Tongue (tissue), 2 donors: Measurements from ENCODE around the gene BOLA3. TPM values are rescaled to one million over a fixed set of nuclear protein-coding genes. Genes with fewer than 3 reads are reported as not detected.
"Not testable (repeated sequence)": the region's sequence is repeated elsewhere in the genome, so short reads cannot be mapped to it uniquely, and the experiment has no call there.

Experiments
- DNase-seq: peaks from one replicate; pipeline ENCODE4 v3.0.0-alpha.2; 2015
- total RNA-seq: library from RNA; depleted of rRNA; stranded (reverse); fragments of >200 nt; gene quantifications from one replicate; pipeline ENCODE4 v1.2.3, GENCODE V29; 2014

Gene BOLA3
- total RNA-seq, 1 donor from 2014 or later: 38.4 TPM

DNA sequence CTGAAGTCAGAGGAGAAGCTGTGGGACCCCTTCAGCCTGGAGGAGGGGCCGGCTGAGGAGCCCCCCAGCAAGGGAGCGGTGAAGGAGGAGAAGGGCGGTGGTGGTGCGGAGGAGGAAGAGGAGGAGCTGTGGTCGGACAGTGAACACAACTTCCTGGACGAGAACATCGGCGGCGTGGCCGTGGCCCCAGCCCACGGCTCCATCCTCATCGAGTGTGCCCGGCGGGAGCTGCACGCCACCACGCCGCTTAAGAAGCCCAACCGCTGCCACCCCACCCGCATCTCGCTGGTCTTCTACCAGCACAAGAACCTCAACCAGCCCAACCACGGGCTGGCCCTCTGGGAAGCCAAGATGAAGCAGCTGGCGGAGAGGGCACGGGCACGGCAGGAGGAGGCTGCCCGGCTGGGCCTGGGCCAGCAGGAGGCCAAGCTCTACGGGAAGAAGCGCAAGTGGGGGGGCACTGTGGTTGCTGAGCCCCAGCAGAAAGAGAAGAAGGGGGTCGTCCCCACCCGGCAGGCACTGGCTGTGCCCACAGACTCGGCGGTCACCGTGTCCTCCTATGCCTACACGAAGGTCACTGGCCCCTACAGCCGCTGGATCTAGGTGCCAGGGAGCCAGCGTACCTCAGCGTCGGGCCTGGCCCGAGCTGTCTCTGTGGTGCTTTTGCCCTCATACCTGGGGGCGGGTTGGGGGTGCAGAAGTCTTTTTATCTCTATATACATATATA lies 46.0 kb downstream of the BOLA3 start:
- DNase-seq: no peak

DNA sequence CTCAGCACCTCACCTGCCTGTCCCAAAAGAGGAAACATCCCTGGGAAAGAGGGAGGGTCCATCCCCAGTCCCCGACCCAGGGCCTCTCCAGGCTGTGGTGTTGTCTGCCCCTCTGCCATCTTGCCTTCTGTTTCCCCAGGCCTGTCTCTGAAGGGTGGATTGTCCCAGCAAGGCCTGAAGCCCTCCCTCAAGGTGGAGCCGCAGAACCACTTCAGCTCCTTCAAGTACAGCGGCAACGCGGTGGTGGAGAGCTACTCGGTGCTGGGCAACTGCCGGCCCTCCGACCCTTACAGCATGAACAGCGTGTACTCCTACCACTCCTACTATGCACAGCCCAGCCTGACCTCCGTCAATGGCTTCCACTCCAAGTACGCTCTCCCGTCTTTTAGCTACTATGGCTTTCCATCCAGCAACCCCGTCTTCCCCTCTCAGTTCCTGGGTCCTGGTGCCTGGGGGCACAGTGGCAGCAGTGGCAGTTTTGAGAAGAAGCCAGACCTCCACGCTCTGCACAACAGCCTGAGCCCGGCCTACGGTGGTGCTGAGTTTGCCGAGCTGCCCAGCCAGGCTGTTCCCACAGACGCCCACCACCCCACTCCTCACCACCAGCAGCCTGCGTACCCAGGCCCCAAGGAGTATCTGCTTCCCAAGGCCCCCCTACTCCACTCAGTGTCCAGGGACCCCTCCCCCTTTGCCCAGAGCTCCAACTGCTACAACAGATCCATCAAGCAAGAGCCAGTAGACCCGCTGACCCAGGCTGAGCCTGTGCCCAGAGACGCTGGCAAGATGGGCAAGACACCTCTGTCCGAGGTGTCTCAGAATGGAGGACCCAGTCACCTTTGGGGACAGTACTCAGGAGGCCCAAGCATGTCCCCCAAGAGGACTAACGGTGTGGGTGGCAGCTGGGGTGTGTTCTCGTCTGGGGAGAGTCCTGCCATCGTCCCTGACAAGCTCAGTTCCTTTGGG lies 47.2 kb downstream of the BOLA3 start:
- DNase-seq: no peak

GRCh38 chr2:74099835-74100234 lies 47.9 kb downstream of the BOLA3 start:
- no peak for DNase-seq

DNA sequence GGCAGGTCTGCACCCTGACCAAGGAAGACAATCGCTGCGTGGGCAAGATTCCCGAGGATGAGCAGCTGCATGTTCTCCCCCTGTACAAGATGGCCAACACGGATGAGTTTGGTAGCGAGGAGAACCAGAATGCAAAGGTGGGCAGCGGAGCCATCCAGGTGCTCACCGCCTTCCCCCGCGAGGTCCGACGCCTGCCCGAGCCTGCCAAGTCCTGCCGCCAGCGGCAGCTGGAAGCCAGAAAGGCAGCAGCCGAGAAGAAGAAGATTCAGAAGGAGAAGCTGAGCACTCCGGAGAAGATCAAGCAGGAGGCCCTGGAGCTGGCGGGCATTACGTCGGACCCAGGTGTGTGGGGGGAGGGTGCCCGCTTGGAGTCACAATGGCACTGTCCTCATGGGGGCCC lies 48.4 kb downstream of the BOLA3 start:
- DNase-seq: no peak

DNA sequence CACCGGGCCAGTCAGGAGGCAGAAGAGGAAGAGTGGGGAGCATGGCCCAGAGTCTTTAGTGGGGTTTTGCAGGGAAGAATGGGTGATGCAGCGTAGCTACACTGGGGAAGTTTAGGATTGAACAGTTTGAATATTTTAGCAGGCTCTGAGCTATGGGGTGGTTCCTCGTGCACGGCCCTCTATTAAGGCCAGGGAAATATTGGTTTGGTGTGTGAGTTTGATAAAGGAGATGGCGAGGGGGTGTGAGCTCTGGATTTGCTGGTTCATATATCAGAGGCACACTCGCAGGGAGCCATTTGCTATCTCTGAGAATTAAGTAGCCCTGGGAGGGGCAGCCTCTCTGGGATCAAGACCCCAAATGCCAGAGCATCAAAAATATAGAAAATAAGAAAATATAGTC lies 50.1 kb downstream of the BOLA3 start:
- DNase-seq: no peak

DNA sequence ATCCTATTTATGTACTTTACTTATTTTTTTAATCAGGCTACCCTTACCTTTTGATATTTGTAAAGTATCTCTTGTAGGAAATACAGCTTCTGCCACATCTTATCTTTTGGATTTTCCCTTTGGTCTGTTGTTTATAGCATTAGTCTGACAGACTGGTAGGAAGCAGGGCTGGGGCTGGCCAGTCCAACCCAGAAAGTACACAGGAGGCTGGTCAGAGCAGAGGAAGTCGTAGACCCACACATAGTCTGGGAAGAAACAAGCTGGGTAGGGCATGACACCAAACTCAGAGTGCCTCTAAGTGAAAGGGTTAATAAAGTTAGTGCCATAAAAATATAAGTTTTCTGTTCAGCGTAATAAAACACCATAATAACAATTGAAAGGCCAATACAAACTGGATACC lies 51.7 kb downstream of the BOLA3 start:
- no peak for DNase-seq

DNA sequence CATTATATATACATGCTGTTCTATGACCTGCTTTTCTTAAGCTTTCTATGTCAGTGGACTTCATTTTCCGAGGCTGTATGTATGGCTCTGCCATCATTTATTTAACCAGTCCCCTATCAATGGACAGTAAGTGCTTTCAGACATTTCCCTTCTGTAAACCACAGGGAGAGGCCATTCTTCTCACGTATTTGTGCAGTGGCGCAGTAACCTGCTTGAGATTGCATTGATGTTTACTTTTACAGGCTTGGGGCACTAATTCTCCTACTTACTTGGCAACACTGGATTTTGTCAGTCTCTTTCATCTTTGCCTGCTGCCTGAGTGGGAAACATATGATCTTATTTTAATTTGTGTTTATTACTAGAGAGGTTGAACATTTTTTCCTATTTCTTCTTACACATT lies 52.1 kb downstream of the BOLA3 start:
- no peak for DNase-seq

DNA sequence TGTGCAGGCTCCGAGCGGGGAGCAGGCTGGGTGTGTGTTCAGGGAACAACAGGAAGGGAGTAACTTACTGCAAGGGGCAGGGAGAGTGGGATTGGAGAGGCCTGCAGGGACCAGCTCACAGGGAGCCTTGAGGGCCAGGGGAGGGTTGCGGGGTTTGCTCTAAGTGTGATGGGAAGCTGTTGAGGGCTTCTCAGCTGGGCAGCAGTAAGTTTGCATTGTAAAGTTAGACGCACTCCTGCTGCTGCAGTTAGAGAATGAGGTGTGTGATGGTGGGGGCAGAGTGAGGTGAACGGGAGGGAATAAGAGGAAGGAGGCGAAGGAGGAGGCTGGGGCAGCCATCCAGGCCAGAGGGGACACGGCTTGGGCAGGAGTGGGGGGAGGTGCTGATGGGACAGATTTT lies 53.4 kb downstream of the BOLA3 start:
- DNase-seq: no peak

- DNase-seq: no peak
Measured at GRCh38 chr2:74093840-74094239, 53.9 kb downstream of the BOLA3 start.

GRCh38 chr2:74093426-74093825 lies 54.3 kb downstream of the BOLA3 start:
- no peak for DNase-seq

DNA sequence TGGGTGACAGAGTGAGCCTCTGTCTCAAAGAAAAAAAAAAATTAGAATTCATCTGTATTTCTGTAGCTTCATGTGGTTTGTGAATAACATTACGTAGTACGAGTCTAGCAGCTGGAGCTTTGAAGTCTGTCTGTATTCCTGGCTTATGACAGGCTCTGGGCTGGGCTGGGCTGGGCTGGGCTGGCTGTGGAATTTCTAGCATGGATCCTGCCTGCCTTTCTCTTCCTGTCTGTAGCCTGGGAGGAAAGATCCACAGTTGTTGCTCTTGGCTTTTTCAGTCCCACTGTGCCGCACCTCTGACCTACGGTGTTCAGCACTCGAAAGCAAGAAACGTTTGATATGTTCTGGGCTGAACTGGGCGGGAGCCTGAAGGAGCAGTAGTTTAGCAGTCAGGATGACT lies 55.4 kb downstream of the BOLA3 start:
- DNase-seq: no peak

DNA sequence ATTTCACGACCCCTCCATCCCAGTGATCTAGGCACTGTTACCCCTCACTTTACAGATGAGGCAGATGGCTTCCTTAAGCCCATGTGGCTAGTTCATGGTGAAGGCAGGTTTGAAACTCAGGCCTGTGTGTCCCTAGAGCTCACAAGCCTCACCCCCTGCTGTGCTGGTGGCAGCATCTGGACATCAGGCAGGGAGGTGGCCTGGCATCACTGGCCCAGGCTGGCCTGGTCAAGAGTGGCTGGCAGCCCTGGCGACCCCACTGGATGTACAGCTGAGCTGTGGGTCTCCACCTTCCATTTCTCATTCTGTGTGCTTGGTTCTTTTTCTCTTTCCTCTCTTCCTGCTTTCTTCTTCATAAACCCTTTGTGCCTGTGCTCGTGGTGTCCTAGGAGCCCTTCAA lies 56.3 kb downstream of the BOLA3 start:
- no peak for DNase-seq

DNA sequence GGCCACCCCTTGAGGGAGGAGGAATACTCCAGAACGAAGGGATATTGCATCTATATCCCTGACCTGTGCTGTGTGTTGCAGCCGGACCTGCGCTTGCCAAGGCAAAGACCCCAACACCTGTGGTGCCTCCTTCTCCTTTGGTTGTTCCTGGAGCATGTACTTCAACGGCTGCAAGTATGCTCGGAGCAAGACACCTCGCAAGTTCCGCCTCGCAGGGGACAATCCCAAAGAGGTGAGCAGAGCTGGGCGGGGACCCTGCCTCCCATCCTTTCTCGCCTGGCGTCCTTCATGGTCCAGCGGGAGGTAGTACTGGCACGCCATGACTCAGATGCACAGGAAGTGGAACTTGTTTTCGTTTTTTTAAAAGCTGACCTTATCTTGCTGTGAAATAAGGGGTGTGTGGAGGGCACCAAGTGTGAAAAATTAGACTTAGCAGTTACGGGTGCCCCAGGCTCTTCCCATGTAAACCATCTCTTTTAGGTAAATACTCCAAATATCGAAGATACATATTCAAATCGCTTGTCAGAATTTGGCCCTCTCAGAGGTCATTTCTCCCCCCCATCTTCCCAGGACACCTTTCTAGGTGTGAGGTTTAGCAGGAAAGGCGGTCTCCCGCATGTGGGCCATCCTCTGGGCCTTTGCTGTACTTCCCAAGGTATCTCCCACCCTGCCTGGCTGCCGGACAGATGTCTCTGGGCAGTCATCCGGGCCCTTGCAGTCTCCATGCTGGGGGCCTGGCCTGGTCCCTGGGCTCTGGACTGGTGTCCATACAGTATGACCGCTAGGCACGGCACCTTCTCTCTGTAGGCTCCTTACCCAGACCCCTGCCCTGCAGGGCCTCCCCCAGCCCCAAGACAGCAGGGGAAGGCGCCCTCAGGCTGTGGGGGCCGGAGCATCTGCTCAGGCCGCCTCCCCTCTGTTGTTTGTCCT lies 57.6 kb downstream of the BOLA3 start:
- DNase-seq: no peak

GRCh38 chr2:74088676-74089075 lies 59.0 kb downstream of the BOLA3 start:
- DNase-seq: not testable (repeated sequence)

GRCh38 chr2:74087696-74088095 lies 60.0 kb downstream of the BOLA3 start:
- no peak for DNase-seq

DNA sequence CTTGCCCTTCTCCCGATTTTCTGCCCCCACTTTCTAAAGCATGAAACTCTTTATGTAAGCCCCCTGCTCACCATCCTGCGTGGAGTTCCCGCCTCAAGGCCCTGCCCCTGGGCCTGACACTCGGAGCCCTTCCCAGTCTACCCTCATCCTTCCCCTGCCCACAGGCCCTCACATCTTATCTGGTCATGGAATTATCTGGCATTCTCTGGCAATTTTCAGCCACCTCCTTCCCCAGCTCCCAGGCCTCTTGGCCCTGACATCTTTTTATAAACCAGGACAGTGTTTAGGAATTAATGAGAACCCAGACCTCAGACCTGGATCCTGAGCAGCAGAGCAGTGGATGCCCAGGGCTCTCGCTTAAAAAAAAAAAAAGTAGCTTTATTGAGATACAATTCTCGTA lies 61.7 kb downstream of the BOLA3 start:
- DNase-seq: no peak

Other genes with a start within 250 kb of the BOLA3 start
- 23.5 TPM for gene DGUOK, start 221.0 kb downstream of the BOLA3 start, total RNA-seq
- gene TET3, start 163.0 kb downstream of the BOLA3 start, total RNA-seq: 10.6 TPM
- gene MOB1A, start 31.0 kb upstream of the BOLA3 start, total RNA-seq: 71.0 TPM
- gene MTHFD2, start 50.7 kb upstream of the BOLA3 start, total RNA-seq: 43.8 TPM
- 2.6 TPM for gene SLC4A5, start 195.5 kb upstream of the BOLA3 start, total RNA-seq
- 103 TPM for gene DCTN1, start 232.4 kb upstream of the BOLA3 start, total RNA-seq